Stimulated activated CD4-positive, alpha-beta T cell treated with anti-CD3 and anti-CD28 coated beads, TNF-alpha, amount 100 ng/mL, for 24 hours (primary cell): ENCODE results near the gene EPM2AIP1.
"Not testable (repeated sequence)": the region's sequence is repeated elsewhere in the genome, so short reads cannot be mapped to it uniquely, and the experiment has no call there.

Experiments used
- DNase-seq, 3 experiments: peaks; one replicate each; pipeline ENCODE4 v3.0.0-alpha.2; 2020; ENCODE audit warnings: low read depth in 3 of 3

The EPM2AIP1 gene

GRCh38 chr3:36992806-36993325 is at the start of gene EPM2AIP1:
TSS of gene EPM2AIP1 (minus strand) at chr3:36993131. CDS start at chr3:36993077, 54 bp downstream.
- DNase-seq: no peak

GRCh38 chr3:37042712-37043111 is 49.8 kb upstream of the EPM2AIP1 start:
- DNase-seq: not testable (repeated sequence)

DNA sequence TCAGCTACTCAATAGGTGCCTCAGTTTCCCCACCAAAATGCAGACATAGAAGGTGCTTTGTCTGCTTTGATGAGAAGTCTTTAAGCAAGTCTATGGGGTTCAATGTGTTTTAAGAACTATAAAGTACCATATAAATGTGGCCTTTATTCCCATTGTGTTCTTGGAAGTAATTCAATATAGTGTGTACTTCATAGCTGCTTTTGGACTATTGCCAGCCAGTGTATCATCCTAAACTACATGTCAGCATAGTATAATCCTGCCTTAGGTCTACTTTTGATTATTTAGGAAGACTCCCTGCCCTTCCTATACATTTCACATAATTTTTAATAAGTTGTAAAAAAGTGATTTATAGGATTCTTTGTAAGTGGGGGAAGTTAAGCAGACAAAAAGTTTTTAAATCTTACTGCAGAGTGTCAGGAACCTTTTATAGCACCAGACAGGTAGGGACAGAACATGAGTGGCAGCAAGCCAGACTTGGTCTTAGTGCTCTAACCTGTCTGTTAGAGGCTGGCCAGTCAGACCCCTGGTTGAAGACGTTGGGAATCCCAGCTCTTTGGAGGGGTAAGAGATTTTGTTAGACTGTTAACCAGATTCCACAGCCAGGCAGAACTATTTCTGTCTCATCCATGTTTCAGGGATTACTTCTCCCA is 48.7 kb upstream of the EPM2AIP1 start:
- no peak for DNase-seq

DNA sequence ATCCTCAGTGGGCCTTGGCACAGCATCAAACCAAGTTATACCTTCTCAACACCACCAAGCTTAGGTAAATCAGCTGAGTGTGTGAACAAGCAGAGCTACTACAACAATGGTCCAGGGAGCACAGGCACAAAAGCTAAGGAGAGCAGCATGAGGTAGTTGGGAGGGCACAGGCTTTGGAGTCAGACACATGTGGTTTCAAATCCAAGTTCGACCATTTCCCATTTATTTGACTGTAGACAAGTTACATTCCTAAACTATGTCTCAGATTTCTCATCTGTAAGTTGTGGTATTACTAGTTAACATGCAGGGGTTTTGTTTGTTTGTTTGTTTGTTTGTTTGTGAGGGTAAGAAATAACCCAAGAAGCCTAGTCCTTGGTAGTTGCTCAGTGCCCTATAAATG is 47.3 kb upstream of the EPM2AIP1 start:
- no peak for DNase-seq

- no peak for DNase-seq
These were observed 46.4 kb upstream of the EPM2AIP1 start for GRCh38 chr3:37039161-37039846.

GRCh38 chr3:37037352-37037751 is 44.4 kb upstream of the EPM2AIP1 start:
- DNase-seq: no peak

GRCh38 chr3:37032961-37033360 is 40.0 kb upstream of the EPM2AIP1 start:
- no peak for DNase-seq

DNA sequence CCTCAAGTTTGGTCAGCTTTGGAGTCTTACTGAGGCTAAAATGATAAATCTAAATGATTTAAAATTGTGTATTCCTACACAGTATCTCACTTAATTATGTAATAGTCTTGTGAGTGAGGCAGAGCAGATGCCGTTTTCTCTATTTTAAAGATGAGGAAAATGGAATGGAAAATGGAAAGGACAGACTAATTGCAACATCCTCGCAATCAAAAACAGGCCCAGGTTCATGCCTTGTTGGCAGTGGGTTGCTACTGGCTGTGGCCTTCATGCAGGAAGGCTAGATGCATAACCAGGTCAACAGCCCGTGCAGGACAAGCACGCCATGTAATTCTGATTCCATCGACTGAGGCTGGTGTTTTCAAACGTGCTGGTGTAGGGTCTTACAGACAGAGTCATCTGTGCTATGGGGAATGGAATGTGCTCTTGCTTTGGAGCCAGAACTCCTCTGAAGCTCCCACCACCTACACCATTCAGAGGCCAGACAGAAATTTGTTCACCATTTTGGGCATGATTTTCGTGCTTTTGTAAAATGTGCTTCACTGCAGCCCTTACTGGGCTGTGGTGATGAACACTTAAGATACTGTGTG is 38.3 kb upstream of the EPM2AIP1 start:
- DNase-seq: no peak

- no peak for DNase-seq
These were observed 37.7 kb upstream of the EPM2AIP1 start for GRCh38 chr3:37030588-37030987.

DNA sequence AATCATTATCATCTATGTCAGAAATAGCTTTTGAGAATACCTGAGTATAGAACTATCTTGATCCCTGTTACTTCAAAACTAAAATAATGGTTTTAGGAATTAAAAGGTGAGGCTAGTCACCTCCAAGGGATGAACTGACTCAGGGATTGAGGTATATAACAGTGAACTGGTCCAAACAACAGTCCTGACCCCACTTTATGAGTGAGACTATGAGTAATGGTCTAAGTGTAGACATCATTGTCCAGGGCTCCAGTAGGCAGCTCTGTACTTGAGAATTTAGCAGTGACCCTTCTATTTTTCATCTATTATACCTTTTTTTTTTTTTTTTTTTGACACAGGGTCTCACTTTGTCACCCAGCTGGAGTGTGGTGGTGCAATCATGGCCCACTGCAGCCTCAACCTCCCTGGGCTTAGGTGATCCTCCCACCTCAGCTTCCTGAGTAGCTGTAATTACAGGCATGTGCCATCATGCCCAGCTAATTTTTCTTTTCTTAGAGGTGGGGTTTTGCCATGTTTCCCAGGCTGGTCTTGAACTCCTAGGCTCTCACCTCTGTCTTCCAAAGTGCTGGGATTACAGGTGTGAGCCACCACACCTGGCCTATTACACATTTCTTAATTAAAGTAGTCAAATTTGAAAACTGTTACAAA is 36.7 kb upstream of the EPM2AIP1 start:
- no peak for DNase-seq

DNA sequence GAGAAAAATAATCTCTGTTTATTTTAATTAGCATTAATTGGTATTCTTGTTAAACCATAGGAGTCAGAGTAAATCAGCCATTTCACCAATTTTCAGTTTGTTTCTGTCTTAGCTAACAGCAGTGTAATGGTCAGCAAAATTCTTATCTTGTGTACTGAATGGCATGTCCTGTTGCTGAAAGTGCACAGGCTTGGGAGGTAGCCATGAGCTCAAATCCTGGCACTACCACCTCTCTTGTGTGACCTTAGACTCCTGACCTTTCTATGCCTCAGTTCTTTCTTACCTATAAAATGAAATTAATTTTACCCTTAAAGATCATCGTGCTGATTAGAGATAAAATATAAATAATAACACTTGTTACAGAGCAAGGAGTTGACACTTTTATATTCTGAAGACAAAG is 36.2 kb upstream of the EPM2AIP1 start:
- no peak for DNase-seq

DNA sequence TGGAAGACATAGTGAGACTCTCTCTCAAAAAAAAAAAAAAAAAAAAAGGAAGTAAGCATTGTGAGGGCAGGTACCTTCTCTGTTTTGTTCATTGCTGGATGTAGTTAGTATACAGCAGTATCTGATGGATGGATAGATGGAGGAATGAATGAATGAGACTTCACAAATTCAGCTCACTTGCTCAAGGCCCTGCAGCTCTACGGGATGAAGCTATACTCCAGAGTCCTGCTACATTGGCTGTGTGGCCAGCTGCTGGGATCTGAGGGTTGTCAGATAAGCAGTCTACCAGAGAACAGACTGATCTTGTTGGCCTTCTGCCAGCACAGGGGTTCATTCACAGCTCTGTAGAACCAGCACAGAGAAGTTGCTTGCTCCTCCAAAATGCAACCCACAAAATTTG is 35.4 kb upstream of the EPM2AIP1 start:
- DNase-seq: no peak

DNA sequence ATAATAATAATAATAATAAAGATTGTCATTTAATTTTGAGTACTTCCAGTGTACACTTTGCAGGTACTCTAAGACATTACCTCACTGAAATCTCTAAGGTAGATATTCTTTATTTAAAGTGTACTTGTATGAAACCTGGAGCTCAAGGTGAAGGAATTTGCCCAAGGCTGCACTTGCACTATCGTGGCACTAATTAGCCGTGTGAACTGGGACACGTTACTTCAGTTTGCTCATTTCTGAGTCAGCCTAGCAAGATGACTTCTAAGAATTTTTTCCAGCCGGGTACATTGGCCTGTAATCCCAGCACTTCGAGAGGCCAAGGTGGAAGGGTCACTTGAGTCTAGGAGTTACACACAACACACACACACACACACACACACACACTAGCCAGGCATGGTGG is 33.9 kb upstream of the EPM2AIP1 start:
- DNase-seq: no peak

DNA sequence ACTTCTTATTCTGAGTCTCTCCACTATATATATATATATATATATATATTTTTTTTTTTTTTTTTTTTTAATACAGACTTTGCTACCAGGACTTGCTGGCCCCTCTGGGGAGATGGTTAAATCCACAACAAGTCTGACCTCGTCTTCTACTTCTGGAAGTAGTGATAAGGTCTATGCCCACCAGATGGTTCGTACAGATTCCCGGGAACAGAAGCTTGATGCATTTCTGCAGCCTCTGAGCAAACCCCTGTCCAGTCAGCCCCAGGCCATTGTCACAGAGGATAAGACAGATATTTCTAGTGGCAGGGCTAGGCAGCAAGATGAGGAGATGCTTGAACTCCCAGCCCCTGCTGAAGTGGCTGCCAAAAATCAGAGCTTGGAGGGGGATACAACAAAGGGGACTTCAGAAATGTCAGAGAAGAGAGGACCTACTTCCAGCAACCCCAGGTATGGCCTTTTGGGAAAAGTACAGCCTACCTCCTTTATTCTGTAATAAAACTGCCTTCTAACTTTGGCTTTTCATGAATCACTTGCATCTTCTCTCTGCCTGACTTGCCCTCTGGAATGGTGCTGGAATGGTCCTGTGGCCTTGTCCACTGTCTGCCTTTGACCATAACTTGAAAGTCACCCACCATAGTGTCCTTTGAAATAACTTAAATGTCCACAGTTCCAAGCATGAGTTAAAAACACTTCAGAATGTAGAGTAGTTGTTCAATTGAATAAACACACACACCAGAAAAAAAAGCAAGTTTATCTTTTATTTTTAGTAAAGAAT is 32.8 kb upstream of the EPM2AIP1 start:
- no peak for DNase-seq

DNA sequence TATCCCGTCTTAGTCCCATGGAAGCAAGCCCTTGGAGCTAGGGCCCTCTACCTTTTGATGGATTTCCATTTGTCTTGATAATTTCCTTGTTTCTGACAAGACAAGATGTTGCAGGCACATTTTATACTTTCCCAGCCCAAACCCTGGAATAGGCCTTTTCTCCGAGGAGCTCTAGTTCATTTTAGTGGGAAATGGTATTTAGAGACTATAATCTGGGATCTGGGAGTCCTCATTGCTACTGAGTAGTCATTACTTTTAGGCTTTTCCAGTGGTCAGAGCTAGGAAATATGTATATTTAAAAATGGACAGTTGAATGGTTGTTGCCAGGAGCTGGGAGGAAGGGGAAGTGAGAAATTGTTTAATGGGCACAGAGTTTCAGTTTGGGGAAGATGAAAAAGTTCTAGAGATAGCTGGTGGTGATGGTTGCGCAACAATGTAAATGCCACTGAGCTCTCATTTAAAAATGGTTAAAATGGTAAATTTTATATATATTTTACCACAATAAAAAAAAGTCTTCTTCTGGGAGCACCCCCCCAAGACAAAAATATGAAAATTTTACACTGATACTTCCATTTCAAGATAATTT is 32.0 kb upstream of the EPM2AIP1 start:
- DNase-seq: no peak

GRCh38 chr3:37024092-37024491 is 31.2 kb upstream of the EPM2AIP1 start:
- DNase-seq: no peak

GRCh38 chr3:37017683-37018082 is 24.8 kb upstream of the EPM2AIP1 start:
- no peak for DNase-seq

DNA sequence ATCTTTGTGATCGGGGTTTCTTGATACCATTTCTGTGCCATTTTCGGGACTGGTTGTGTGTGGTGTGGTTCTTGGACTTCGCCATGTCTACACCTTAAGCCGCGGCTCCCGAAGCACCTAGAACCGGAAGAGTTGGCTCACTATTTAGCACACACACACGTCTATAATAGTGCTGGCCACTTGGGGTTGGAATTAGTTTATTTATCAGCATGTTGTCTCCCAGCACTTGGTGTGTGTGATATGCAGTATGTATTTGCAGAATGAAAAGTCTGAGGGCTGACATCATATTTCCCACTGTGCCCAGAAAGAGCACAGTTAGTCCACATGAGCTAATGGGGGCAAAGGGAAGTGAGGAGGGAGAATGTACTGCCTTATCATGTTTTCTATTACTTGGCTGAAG is 24.0 kb upstream of the EPM2AIP1 start:
- DNase-seq: no peak

GRCh38 chr3:37015642-37016041 is 22.7 kb upstream of the EPM2AIP1 start:
- DNase-seq: no peak

DNA sequence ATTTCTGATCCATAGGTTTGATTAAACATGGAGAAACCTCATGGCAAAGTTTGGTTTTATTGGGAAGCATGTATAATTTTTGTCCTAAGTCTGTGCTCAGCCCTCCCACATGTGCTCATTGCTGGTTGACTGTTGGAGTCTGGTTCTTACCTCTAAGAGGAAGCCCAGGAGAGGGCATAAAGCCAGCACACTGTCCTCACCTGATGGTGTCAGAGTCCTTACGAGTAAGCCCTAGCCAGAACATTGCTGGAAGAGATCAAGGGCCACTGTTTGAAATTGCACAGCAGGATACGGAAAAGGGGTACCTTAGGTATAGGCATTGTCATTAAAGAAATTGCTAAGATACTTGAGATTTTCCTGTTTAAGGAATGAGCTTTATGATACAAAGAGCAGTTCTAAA is 21.7 kb upstream of the EPM2AIP1 start:
- no peak for DNase-seq
